Right lobe of liver (tissue), 6 donors: ENCODE results near the gene ELOVL2. TPM values are rescaled to one million over a fixed set of nuclear protein-coding genes. Genes with fewer than 3 reads are reported as not detected.
"Not testable (repeated sequence)": the region's sequence is repeated elsewhere in the genome, so short reads cannot be mapped to it uniquely, and the experiment has no call there.

Experiments
- ATAC-seq, 4 donors: fragments of 200-7000 bp; cut with Tn5 transposase; one replicate each; pipeline ENCODE4 v1.9.1; 2020; ENCODE audit warnings: mild to moderate bottlenecking in 4 of 4, moderate library complexity in 4 of 4
- DNase-seq, 3 donors: peaks; one replicate each; pipeline ENCODE4 v3.0.0-alpha.2; 2020
- H3K27ac ChIP-seq, 3 donors: fragments of 200-600 bp; one replicate each; pipeline ENCODE4 v1.8.0; 2022
- H3K27me3 ChIP-seq, 2 donors: fragments of 200-600 bp; one replicate each; pipeline ENCODE4 v1.8.0; 2022
- H3K36me3 ChIP-seq, 4 donors: fragments of 200-600 bp; sonication (generic) in 1 of 4; one replicate each; pipeline versions ENCODE4 v1.5.1 to v1.8.0; 2017 to 2022; ENCODE audit warnings: control low read depth in 1 of 4
- H3K4me1 ChIP-seq, 4 donors: fragments of 200-600 bp; sonication (generic) in 1 of 4; one replicate each; pipeline versions ENCODE4 v1.5.1 to v1.8.0; 2017 to 2022; ENCODE audit warnings: control low read depth in 1 of 4
- H3K4me3 ChIP-seq, 3 donors: fragments of 200-600 bp; one replicate each; pipeline ENCODE4 v1.8.0; 2022
- H3K9me3 ChIP-seq, 4 donors: fragments of 200-600 bp; sonication (generic) in 1 of 4; one replicate each; pipeline versions ENCODE4 v1.5.1 to v1.8.0; 2017 to 2022; ENCODE audit warnings: control low read depth in 1 of 4
- POLR2A ChIP-seq: fragments of 450-650 bp; IDR thresholded peaks from one replicate; pipeline ENCODE4 v1.6.1; 2017; ENCODE audit warnings: antibody characterized with exemption, mild to moderate bottlenecking
- WGBS: methylation state at CpG from one replicate; pipeline ENCODE4 v1.1.6; 2018; ENCODE audit warnings: low coverage, low lambda C conversion rate; ENCODE audit not compliant: insufficient coverage; ENCODE audit errors: missing lambda C conversion rate; 5-methylcytosine and 5-hydroxymethylcytosine counted together
- intact Hi-C, 2 donors: fragments of 100-400 bp; cut with DNase I; formaldehyde crosslinking; loops; one replicate each; pipeline versions ENCODE4 v1.11.2 to v1.14.1; 2022
- total RNA-seq, 6 experiments: library from RNA; depleted of rRNA in 2 of 6; stranded (reverse); fragments of >200 nt in 2 of 6; fragmentation: NEBNext Ultra II Directional in 3 of 6; extraction: Animal tissue kit (Norgen Biotek cat#: 25700) in 3 of 6; gene quantifications; one replicate each; pipeline versions ENCODE4 v1.1.0 to v1.2.4, GENCODE V29; 2016 to 2023
- TF ChIP-seq, protein P1 (sequence below), 4 donors: fragments of 200-600 bp in 3 of 4; fragments of 450-650 bp in 1 of 4; IDR thresholded peaks; one replicate each; pipeline versions ENCODE4 v1.5.1 to v1.8.0; 2016 to 2022; ENCODE audit warnings: antibody characterized with exemption in 4 of 4, mild to moderate bottlenecking in 2 of 4
- donor health status: DM: no; HTN: yes; CAD: no.
- donor health status: DM: no; HTN: no; CAD: no.
- donor health status: DM: no; HTN: no; CAD: no.
- donor health status: DM: no; HTN: yes; CAD: no.
- donor health status: DM: no; HTN: yes; CAD: no.

The ELOVL2 gene
- total RNA-seq, 6 experiments from 2014 or later = 7.1 to 24.4 (median 14.4) TPM

DNA sequence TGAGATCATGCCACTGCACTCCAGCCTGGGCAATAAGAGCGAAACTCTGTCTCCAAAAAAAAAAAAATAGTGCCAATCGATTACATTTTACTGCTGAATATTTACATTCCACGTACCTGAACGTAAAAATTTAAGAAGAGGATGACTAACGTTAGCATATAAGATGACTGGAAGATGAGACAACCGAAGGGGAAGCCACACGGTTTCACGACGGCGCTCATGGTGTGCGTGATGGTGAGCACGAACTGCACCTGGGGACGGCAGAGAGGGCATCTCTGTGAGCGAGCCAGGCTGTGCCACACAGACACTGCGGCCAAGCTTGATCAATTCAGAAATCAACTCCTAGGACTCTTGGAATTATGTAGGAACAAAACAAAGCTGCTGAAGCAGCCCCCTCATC is 54.5 kb downstream of the ELOVL2 start:
- DNase-seq (no peak), ATAC-seq (no peak)
- WGBS = 94% methylated on average over 15 of the region's 15 CpGs
- TF ChIP-seq POLR2A = no peak
- TF ChIP-seq, protein P1, sequence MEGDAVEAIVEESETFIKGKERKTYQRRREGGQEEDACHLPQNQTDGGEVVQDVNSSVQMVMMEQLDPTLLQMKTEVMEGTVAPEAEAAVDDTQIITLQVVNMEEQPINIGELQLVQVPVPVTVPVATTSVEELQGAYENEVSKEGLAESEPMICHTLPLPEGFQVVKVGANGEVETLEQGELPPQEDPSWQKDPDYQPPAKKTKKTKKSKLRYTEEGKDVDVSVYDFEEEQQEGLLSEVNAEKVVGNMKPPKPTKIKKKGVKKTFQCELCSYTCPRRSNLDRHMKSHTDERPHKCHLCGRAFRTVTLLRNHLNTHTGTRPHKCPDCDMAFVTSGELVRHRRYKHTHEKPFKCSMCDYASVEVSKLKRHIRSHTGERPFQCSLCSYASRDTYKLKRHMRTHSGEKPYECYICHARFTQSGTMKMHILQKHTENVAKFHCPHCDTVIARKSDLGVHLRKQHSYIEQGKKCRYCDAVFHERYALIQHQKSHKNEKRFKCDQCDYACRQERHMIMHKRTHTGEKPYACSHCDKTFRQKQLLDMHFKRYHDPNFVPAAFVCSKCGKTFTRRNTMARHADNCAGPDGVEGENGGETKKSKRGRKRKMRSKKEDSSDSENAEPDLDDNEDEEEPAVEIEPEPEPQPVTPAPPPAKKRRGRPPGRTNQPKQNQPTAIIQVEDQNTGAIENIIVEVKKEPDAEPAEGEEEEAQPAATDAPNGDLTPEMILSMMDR (IDR thresholded peaks at IDR 0.05) = no peak
- no peaks in the 10 kb centered on the region for H3K9me3 ChIP-seq
- H3K4me3 ChIP-seq = no peak overlapping the region
- H3K27me3 ChIP-seq = no peaks in the 10 kb centered on the region
- intact Hi-C loops = no loop called here
- no peak overlapping the region for H3K27ac ChIP-seq
- no peaks in the 10 kb centered on the region for H3K36me3 ChIP-seq
- no peaks in the 10 kb centered on the region for H3K4me1 ChIP-seq

DNA sequence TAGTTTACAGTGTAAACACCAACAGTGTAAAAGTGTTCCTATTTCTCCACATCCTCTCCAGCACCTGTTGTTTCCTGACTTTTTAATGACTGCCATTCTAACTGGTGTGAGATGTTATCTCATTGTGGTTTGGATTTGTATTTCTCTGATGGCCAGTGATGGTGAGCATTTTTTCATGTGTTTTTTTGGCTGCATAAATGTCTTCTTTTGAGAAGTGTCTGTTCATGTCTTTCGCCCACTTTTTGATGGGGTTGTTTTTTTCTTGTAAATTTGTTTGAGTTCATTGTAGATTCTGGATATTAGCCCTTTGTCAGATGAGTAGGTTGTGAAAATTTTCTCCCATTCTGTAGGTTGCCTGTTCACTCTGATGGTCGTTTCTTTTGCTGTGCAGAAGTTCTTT is 59.1 kb downstream of the ELOVL2 start:
- H3K9me3 ChIP-seq, DNase-seq, H3K27ac ChIP-seq, H3K27me3 ChIP-seq, H3K36me3 ChIP-seq, ATAC-seq, H3K4me3 ChIP-seq, H3K4me1 ChIP-seq, intact Hi-C loops: not testable (repeated sequence)
- 54% methylated on average over 1 of the region's 2 CpGs for WGBS

DNA sequence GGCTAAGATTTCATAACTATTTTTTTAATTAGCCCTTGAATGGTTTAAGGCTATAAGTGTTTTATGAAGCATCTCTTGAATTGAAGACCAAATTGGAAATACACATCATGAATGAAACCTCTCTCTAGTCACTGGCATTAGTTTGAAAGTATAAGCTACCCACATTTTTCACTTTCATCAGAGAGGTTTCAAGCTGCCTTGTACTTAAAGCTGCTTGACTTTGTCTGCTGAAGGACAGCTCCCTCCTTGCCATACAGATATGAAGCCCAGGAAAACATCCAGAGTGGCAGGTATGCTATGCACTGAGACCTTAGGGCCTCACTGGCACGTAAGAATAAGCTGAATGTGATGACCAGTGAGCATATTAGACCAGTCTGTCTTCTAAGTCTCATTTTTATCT is 62.7 kb downstream of the ELOVL2 start:
- no peak for DNase-seq
- ATAC-seq = no peak
- WGBS = no CpG with 5 or more reads among the region's 1 CpG
- no peak overlapping the region for H3K27ac ChIP-seq
- no peak overlapping the region for H3K4me3 ChIP-seq
- intact Hi-C loops = no loop called here
- no peaks in the 10 kb centered on the region for H3K36me3 ChIP-seq
- no peaks in the 10 kb centered on the region for H3K27me3 ChIP-seq
- no peaks in the 10 kb centered on the region for H3K4me1 ChIP-seq
- no peaks in the 10 kb centered on the region for H3K9me3 ChIP-seq
- TF ChIP-seq, protein P1 (IDR thresholded peaks at IDR 0.05) = no peak
- no peak for TF ChIP-seq POLR2A

DNA sequence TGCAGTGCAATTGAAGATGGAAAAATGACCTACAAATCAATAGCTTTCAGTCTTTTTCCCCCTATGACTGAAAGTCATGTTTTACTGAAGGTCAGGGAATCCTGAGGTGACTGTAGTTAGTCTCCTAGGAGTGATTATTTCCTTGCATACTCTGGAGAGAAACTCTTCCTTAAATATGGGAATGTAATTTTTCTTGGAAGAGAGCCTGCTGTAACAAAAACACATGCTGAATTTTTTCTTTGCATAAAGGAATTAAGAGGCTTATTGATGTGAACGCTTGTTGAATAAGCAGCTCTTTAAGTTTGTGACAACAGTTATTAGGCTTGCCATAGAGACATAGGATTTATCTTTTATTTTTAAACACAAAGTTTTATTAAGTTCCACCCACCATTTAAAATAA is 64.5 kb downstream of the ELOVL2 start:
- ATAC-seq = no peak
- intact Hi-C loops = no loop called here
- no peak for TF ChIP-seq POLR2A
- TF ChIP-seq, protein P1 (IDR thresholded peaks at IDR 0.05) = no peak
- H3K27ac ChIP-seq = no peak overlapping the region
- H3K36me3 ChIP-seq = no peaks in the 10 kb centered on the region
- no peaks in the 10 kb centered on the region for H3K9me3 ChIP-seq
- DNase-seq = no peak
- H3K27me3 ChIP-seq = no peaks in the 10 kb centered on the region
- no peaks in the 10 kb centered on the region for H3K4me1 ChIP-seq
- no peak overlapping the region for H3K4me3 ChIP-seq
- WGBS = 82% methylated on average over 1 of the region's 1 CpG

DNA sequence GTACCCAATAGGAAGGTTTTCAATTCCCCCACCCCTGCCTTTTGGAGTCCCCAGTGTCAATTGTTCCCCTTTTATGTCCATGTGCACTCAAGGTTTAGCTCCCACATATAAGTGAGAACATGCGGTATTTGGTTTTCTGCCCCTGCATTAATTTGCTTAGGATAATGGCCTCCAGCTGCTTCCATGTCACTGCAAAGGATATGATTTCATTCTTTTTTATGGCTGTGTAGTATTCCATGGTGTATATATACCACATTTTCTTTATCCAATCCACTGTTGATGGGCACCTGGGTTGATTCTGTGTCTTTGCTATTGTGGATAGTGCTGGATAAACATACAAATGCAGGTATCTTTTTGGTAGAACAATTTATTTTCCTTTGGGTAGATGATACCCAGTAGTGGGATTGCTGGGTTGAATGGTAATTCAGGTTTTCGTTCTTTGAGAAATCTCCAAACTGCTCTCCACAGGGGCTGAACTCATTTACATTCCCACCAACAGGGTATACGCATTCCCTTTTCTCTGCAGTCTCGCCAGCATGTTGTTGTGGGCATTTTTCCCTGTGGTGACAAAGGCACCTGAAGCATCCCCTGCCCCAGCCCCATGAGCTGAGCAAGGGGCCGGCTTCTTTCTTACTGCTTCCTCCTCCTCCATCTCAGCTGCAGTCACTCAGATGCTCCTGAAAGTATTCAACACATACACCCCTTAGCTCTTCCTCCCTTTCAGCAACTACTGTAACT is 66.7 kb downstream of the ELOVL2 start:
- no peak for TF ChIP-seq POLR2A
- TF ChIP-seq, protein P1 (IDR thresholded peaks at IDR 0.05) = no peak
- Histone ChIP-seq H3K9me3 (no peaks in the 10 kb centered on the region), H3K27me3 (no peaks in the 10 kb centered on the region), H3K36me3 (no peaks in the 10 kb centered on the region), H3K4me1 (no peaks in the 10 kb centered on the region), H3K4me3 (no peak overlapping the region), H3K27ac (no peak overlapping the region)
- no peak for DNase-seq
- WGBS = 82% methylated on average over 5 of the region's 5 CpGs
- intact Hi-C loops = no loop called here
- no peak for ATAC-seq
